ENCODE measurements around the gene UBE2J2.
A peak's percentile ranks its signal among the peaks of the same experiment; 100 is the strongest.

Gene UBE2J2

GRCh38 chr1:1272341-1273208 is 1.1 kb downstream of the UBE2J2 start:
- no peak for DNase-seq
- Histone ChIP-seq H3K36me3 (peaks cover 23% of the 10 kb centered on the region), H3K9me3 (no peaks in the 10 kb centered on the region), H3K4me1 (no peaks in the 10 kb centered on the region), H3K4me3 (ENCODE audit: low read depth, low read length) (peak overlapping the region; percentile 94), H3K27me3 (no peaks in the 10 kb centered on the region)
- no peak for TF ChIP-seq CTCF (IDR thresholded peaks at IDR 0.05; ENCODE audit: low read depth, low read length)

GRCh38 chr1:1270813-1271212 is 2.8 kb downstream of the UBE2J2 start:
- Histone ChIP-seq H3K9me3 (no peaks in the 10 kb centered on the region), H3K36me3 (peaks cover 40% of the 10 kb centered on the region), H3K4me1 (no peaks in the 10 kb centered on the region), H3K27me3 (no peaks in the 10 kb centered on the region), H3K4me3 (ENCODE audit: low read depth, low read length) (no peak overlapping the region)
- no peak for DNase-seq
- TF ChIP-seq CTCF (IDR thresholded peaks at IDR 0.05; ENCODE audit: low read depth, low read length): no peak

- H3K27me3 ChIP-seq: no peaks in the 10 kb centered on the region
- peaks cover 65% of the 10 kb centered on the region for H3K36me3 ChIP-seq
- H3K9me3 ChIP-seq: no peaks in the 10 kb centered on the region
- no peak for TF ChIP-seq CTCF (IDR thresholded peaks at IDR 0.05; ENCODE audit: low read depth, low read length)
- DNase-seq: no peak
- no peak overlapping the region for H3K4me3 ChIP-seq (ENCODE audit: low read depth, low read length)
- H3K4me1 ChIP-seq: no peaks in the 10 kb centered on the region
Measured at GRCh38 chr1:1268284-1268682, 5.4 kb downstream of the UBE2J2 start.

GRCh38 chr1:1267488-1268283 is 6.0 kb downstream of the UBE2J2 start:
- no peaks in the 10 kb centered on the region for H3K4me1 ChIP-seq
- DNase-seq: no peak
- peaks cover 71% of the 10 kb centered on the region for H3K36me3 ChIP-seq
- no peak for TF ChIP-seq CTCF (IDR thresholded peaks at IDR 0.05; ENCODE audit: low read depth, low read length)
- H3K27me3 ChIP-seq: no peaks in the 10 kb centered on the region
- H3K4me3 ChIP-seq (ENCODE audit: low read depth, low read length): no peak overlapping the region
- no peaks in the 10 kb centered on the region for H3K9me3 ChIP-seq

DNA sequence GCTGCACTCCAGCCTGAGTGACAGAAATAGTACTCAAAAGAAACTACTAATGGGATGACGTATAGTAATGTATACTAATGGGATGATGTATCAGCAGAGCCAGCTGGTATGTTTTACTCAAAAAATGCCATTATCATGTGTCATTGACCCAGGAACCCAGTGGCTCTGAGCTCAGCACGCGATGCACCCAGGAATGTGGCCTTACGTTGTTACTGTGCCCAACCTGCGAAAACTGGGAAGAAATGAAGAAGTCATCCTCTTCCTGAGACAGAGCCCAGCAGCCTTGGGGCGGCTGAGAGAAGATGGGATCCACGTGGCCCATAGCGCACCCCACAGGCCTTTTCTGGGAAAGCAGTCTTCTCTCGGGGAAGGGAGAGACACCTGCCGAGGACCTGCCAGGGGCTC is 8.8 kb downstream of the UBE2J2 start:
- Histone ChIP-seq H3K4me1 (no peaks in the 10 kb centered on the region), H3K36me3 (peaks cover 87% of the 10 kb centered on the region), H3K9me3 (no peaks in the 10 kb centered on the region), H3K27me3 (no peaks in the 10 kb centered on the region), H3K4me3 (ENCODE audit: low read depth, low read length) (no peak overlapping the region)
- TF ChIP-seq CTCF (IDR thresholded peaks at IDR 0.05; ENCODE audit: low read depth, low read length): peak; percentile 26
- DNase-seq: no peak

DNA sequence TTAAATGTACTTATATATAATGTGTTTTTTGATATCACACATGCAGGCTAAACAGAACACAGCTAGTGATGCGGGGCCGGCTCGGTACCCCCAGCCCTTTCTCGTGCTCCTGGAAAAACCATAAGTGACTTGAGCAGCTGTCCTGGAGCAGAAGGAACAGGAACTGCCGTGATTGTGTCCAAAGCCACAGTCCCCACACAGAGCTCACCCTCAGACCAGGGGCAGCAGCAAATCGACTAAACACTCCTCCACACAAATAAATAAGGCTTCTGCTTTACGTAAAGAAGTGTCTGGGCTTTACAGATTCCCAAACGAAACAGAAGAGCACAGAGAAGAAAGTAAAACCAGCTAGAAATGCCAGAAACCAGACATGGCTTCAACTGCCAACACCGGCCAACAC is 9.6 kb downstream of the UBE2J2 start:
- H3K27me3 ChIP-seq: no peaks in the 10 kb centered on the region
- H3K4me1 ChIP-seq: no peaks in the 10 kb centered on the region
- H3K9me3 ChIP-seq: no peaks in the 10 kb centered on the region
- H3K4me3 ChIP-seq (ENCODE audit: low read depth, low read length): no peak overlapping the region
- peaks cover 85% of the 10 kb centered on the region for H3K36me3 ChIP-seq
- no peak for TF ChIP-seq CTCF (IDR thresholded peaks at IDR 0.05; ENCODE audit: low read depth, low read length)
- DNase-seq: no peak

Data from BE2C (cell line).